ENCODE data around the gene SLC13A2.
"Not testable (repeated sequence)": the region's sequence is repeated elsewhere in the genome, so short reads cannot be mapped to it uniquely, and the experiment has no call there.

Gene SLC13A2, protein sequence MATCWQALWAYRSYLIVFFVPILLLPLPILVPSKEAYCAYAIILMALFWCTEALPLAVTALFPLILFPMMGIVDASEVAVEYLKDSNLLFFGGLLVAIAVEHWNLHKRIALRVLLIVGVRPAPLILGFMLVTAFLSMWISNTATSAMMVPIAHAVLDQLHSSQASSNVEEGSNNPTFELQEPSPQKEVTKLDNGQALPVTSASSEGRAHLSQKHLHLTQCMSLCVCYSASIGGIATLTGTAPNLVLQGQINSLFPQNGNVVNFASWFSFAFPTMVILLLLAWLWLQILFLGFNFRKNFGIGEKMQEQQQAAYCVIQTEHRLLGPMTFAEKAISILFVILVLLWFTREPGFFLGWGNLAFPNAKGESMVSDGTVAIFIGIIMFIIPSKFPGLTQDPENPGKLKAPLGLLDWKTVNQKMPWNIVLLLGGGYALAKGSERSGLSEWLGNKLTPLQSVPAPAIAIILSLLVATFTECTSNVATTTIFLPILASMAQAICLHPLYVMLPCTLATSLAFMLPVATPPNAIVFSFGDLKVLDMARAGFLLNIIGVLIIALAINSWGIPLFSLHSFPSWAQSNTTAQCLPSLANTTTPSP

DNA sequence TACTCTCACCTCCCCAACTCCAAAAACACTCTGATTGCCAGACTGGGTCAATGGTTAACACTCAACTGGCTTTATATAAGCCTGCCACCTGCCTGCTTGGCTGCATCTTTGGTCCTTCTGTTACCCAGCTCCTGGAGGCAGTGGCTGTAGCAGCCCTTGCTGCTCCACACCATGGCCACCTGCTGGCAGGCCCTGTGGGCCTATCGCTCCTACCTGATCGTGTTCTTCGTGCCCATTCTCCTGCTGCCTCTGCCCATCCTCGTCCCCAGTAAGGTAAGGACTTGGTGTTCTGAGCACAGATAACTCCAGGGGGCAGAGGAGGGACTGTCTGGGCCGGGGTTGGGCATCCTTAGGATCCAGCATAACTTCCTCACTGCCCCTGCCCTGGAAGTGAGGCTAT is at the start of gene SLC13A2:
Gene SLC13A2 (plus strand): TSS at position 103 of the 400 bp plus-strand sequence. CDS start 69 bp downstream, at position 172.
- no peak for DNase-seq

DNA sequence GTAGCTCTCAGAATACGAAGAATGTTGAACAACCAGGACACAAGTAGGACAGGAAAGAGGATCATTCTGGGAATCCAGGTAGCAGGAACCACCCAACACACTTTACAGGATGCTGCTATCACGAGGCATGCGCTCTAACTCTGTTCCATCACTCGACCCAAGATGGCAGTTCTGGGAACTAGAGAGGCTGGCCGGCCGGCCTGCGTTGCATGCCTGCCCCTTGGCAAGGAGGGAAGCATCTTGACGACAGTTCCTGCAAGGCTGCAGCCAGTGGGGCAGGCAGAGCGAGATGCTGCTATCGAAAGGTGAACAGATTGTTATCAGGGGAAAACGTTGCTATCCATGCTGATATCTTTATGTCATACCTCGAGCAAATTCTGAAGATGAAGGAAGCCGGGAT is 48.2 kb upstream of the SLC13A2 start:
- no peak for DNase-seq

DNA sequence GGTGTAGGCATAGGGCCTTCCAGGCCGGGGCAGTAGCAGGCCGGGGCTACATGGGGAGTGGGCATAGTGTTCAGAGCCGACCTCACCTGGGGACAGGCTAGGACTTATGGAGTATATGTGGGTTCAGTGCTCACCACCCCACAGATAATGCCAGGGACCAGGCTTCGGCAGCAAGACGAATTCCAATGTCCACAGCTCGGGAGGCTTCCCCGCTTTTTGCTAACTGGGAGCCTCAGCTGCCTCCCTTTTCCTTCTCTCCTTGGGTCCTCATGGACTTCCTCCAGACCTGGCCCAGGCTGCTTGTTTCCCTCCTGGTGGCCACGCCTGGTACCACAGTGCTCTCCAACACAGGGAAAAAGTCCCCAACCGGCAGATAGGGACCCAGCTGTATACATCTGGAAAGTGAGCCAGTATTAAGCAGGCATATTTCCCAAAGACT is 47.3 kb upstream of the SLC13A2 start:
- DNase-seq: no peak

DNA sequence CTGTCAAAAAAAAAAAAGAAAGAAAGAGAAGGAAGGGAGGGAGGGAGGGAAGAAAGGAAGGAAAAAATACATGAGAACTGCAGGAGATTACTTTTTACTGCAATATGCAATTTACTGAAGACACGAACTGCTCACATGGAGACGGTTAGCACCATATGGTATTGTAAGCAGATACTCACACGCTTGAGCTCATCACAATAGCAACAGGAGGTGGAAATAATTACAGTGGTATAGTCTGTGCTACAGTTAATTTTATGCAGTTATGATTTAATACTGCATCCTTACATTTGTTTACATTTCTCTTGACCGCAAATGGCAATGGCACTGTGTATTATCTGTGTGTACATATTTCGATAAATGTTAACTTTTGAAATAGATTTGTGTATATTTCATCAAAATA is 46.1 kb upstream of the SLC13A2 start:
- DNase-seq: no peak

DNA sequence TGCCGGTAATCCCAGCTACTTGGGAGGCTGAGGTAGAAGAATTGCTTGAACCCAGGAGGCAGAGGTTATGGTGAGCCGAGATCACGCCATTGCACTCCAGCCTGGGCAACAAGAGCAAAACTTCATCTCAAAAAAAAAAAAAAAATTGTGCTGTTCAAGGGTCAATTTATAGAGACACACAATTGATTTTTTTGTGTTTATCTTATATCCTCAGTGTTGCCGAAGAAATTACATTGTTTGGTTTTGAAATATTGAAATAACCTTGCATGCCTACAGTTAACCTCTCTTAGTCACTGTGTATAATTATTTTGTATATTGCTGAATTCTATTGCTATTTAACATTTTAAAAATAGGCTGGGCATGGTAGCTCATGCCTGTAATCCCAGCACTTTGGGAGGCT is 45.5 kb upstream of the SLC13A2 start:
- DNase-seq: not testable (repeated sequence)

DNA sequence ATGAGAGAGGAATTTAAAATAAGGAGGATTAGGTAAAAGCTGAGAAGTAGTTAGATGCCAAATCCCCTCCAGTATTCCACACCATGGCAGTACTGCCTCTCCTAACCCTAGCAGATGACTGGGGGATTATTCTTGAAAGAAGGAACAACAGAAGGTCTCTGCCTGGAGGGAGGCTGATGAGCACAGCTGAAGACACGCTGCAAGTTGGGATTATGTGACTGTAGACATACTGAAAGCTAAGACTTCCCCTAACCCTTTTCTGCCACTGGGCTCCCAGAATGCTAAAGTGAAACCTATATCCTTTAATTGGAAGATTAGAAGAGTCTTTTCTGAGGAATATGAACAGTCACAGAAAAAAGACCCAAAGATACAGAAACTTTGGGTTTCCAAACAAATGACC is 39.7 kb upstream of the SLC13A2 start:
- DNase-seq: no peak

DNA sequence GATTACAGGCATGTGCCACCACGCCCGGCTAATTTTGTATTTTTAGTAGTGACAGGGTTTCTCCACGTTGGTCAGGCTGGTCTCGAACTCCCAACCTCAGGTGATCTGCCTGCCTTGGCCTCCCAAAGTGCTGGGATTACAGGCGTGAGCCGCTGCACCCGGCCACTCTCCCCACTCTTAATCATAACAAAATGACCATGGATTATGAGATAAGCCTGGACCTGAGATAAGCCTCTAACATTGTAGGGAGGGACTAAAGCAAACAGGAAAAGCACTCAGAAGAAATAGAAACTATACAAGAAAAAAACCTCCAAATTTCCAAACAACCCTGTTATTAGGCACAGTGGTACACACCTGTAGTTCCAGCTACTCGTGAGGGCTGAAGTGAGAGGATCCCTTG is 39.1 kb upstream of the SLC13A2 start:
- DNase-seq: not testable (repeated sequence)

DNA sequence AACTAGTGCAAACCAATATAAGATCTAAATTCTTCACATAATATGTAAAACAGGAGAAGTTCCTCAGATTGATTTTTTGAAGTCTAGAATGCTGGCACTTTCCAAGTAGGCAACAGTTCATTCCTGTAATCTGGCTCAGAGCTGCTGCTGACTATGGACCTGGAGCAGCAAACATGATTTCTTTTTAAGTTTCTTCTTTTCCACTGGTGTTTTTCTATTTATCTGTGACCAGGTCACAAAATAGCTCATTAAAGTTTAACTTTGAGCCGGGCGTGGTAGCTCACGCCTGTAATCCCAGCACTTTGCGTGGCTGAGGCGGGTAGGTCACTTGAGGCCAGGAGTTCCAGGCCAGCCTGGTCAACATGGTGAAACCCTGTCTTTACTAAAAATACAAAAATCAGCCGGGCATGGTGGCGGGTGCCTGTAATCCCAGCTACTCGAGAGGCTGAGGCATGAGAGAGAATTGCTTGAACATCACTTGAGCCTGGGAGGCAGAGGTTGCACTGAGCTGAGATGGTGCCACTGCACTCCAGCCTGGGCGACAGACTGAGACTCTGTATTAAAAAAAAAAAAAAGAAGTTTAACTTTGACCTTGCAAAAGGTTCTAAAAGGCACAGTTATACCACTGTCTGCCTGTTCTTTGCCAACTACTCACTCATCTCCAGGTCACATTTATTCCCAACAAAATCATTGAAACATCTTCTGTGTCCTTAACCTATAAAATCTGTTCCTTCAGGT is 29.4 kb upstream of the SLC13A2 start:
- DNase-seq: no peak

DNA sequence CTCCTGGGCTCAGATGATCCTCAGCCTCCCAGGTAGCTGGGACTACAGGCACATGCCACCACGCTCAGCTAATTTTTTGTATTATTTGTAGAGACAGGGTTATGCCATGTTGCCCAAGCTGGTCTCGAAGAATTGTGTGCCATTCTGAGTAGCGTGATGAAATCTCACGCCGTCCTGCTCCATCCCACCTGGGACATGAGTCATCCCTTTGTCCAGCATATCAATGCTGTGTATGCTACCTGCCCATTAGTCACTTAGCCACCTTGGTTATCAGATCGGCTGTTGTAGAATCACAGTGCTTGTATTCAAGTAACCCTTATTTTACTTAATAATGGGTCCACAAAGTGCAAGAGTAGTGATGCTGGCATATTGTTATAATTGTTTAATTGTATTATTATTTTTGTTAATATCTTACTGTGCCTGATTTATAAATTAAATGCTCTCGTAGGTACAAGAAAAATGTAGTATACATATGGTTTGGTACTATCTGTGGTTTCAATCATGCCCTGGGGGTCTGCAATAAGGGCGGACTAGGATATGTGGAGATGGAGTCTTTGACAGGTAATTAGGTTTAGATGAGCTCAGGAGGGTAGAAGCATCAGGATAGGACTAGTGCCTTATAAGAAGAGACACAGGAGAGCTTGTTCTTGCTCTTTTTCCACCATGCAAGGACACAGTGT is 26.6 kb upstream of the SLC13A2 start:
- DNase-seq: no peak

DNA sequence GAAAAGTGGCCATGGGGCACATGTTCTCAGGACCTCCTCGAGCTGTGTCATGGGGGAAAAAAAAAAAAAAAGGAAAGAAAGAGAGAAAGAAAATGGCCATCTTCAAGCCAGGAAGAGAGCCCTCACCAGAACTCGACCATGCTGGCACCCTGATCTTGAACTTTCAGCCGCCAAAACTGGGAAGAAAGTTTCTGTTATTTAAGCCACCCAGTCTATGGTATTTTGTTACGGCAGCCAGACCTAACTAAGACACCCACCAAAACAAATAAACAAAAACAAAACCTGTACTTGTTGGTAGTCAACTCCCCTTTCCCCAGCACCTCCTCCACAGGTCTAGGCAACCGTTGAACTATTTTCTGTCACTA is 26.1 kb upstream of the SLC13A2 start:
- no peak for DNase-seq

DNA sequence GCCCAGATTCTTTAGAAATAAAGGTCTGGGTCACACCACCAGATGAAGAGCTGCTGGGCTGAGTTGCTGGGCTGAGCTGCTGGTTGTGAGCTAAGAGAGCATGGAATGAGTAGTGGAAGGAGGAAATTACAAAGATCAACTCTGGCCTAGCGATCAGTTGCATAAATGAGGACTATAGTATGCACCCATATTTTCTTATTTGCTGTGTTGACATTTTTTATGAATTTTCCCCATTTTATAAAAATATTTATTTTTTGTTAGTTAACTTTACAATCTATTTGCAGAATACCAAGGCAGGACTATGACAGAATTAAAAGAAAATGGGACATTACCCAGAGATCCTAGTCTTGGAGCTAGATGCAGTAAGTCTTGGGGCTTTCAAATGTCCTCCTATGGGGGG is 23.6 kb upstream of the SLC13A2 start:
- no peak for DNase-seq

DNA sequence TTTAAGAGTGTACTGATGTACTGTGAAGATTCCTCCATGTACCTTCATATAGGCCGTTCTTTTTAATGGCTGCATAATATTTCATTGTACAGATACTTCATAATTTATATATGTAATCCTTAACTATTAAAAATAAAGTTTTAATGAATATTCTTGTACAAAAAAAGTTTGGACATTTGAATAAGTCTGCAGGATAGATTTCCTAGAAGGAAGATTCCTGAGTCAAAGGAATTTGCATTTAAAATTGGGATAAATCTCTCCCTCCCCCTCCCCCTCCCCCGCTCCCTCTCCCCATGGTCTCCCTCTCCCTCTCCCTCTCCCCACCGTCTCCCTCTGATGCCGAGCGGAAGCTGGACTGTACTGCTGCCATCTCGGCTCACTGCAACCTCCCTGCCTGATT is 15.6 kb upstream of the SLC13A2 start:
- DNase-seq: no peak

DNA sequence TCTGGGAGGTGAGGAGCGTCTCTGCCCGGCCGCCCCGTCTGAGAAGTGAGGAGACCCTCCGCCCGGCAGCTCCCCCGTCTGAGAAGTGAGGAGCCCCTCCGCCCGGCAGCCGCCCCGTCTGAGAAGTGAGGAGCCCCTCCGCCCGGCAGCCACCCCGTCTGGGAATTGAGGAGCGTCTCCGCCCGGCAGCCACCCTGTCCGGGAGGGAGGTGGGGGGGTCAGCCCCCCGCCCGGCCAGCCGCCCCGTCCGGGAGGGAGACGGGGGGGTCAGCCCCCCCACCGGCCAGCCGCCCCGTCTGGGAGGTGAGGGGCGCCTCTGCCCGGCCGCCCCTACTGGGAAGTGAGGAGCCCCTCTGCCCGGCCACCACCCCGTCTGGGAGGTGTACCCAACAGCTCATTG is 14.6 kb upstream of the SLC13A2 start:
- not testable (repeated sequence) for DNase-seq

DNA sequence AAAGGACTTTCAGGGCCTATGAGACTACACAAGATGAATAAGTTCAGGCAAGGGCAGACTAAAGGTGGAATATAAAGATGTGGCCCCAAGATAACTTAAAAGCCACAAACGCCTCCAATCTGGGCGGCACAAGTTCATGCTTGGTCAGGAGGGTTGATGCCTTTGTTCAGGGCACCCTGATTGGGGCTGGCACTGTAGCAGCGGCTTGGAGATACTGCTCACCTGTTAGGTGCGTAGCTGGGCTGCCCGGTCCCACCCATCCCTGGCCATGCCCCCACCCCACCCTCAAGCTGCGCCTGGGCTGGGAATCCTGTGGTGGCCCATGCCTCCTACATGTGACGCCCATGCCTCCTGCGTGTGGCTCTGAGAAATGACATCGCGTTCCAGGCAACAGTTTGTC is 12.5 kb upstream of the SLC13A2 start:
- DNase-seq: no peak

DNA sequence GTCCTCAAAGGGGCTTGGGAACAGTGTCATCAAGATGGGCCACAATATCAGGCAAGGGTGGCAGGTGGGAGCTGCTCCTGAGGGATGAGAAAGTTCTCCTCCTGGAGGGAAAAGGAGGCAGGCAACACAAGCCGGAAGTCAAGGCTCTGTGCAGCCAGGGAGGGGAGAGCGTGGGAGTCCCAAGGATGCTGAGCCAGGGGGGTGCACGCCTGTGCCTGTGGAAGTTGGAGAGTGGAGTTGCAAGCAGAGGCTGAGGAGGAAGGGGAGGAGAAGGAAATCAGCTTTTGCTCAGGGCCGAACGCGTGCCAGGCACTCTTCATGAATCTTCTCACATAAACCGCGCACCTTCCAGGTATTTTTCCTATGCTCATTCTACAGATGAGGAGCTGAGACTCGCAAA is 7.4 kb upstream of the SLC13A2 start:
- no peak for DNase-seq

DNA sequence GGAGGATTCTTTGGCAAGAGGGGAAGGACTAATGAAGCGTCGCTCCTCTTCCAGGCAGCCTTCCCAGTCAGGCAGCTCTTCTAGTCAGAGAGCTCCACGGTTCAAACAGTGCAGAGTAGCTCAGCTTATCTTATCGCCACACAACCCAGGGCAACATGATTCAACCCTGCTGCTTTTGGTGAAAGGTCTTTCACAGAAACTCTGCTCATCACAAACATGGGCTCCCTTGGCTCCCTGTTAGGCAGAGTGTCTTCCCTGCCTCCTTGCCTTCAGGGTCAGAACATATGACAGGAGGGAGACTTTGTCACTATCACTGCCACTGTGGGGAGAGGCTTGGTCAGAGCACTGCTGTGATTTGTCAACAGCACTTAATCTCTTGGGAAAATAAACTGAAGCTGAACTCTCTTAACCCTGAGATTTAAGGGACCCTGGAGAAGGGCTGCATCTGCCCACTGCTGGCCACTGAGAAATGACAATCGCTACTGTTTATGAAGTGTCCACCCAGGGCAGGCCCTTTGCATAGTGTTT is 6.9 kb upstream of the SLC13A2 start:
- no peak for DNase-seq

DNA sequence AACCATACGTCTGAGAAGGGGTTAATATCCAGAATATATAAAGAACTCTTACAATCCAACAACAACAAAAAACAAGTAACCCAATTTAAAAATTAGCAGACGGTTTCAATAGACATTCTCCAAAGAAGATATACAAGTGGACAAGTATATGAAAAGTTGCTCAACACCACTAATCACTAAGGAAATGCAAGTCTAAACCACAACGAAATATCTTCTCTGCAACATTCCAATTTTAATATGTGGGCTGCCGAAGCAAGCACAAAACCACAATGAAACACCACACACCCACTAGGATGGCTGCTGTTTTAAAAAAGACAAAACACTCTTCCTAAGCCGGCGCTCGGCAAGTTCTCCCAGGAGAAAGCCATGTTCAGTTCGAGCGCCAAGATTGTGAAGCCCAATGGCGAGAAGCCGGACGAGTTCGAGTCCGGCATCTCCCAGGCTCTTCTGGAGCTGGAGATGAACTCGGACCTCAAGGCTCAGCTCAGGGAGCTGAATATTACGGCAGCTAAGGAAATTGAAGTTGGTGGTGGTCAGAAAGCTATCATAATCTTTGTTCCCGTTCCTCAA is 5.9 kb upstream of the SLC13A2 start:
- DNase-seq: no peak

DNA sequence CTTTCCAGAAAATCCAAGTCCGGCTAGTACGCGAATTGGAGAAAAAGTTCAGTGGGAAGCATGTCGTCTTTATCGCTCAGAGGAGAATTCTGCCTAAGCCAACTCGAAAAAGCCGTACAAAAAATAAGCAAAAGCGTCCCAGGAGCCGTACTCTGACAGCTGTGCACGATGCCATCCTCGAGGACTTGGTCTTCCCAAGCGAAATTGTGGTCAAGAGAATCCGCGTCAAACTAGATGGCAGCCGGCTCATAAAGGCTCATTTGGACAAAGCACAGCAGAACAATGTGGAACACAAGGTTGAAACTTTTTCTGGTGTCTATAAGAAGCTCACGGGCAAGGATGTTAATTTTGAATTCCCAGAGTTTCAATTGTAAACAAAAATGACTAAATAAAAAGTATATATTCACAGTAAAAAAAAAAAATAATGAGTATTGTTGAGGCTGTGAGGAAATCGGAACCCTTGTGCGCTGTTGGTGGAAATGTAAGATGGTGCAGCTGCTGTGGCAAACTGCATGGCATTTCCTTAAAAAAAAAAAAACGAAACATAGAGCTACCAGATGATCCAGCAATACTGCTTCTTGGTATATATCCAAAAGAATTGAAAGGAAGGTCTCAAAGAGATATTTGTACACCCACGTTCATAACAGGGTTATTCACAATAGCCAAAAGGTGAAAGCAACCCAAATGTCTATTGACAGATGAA is 5.3 kb upstream of the SLC13A2 start:
- DNase-seq: not testable (repeated sequence)

DNA sequence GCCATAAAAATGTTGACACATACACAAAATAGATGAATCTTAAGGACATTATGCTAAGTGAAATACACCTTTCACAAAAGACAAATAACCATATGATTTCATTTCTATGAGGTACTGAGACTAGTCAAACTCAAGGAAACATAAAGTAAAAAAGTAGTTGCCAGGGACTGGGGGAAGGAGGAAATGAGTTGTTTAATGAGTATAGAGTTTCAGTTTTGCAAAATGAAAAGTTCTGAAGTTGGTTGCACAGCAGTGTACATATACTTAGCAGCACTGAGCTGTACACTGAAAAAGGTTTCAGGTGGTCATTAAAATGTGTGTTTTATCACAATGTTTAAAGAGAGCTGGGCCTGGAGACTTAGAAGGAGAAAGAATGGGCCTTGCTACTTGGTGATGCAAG is 4.7 kb upstream of the SLC13A2 start:
- DNase-seq: no peak

DNA sequence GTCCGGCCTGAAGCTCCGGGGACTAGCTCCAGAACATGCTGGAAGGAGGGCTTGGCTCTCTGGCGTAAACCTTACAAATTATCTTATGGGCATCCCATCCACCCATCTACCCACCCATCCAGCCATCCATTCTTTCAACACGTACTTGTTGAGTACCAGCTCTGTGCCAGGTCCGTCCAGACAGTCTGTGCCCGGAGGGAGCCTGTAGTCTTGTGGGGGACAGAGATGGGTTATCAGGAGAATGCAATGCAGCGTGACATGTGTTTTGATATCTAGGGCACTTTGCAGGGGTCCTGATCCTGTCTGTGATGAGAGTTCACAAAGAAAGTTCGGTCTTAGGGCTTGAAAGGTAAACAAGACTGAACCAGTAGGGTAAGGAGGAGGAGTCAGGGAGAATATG is 4.1 kb upstream of the SLC13A2 start:
- no peak for DNase-seq

DNA sequence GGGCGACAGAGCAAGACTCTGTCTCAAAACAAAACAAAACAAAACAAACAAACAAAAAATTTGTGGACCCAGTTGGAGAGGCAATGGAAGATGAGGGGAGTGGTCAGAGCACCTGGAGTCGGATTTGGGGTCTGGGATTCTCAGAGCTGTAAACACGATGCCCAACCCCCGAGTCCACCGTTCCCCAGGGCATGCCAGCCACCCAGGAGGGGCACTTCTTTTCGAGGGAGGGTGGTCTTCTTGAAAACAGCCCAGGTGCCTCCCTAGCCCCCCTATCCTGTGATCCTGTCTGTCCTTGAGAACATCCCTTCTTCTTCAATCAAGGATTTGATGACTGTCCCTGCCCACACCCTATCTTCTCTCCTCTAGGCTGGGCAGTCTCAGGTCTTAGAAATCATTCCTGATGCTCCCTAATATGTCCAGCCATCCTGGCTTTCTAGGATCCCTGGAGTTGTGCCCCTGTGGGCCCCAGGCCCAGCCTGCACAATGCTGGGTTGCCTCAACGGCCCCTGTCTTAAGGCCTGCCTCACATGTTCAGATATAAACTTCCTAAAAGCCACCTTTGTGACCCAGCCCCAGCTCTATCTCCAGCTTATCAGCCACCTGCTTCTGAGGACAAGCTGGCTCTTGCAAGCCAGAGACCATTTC is 3.1 kb upstream of the SLC13A2 start:
- DNase-seq: no peak

DNA sequence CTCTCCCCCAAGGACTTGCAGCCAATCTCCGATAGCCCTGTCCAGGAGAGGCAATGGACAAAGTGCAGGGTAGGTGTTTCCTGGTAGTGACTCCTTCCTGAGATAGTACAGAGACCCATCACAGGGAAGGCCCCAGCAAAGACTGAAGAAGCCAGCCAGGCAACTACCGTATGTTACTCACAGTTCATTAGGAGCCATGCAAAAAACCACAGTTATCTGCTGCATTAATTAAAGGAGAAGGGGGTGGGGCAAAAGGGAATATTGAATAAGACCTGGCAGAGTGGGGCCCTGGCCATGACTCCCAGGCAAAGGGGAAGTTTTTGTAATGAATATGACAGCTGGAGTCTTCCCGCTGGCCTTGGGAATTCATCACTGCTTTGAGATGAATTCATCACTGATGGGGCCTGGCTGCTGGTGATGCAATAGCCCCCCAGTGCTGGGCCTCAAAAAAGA is 2.5 kb upstream of the SLC13A2 start:
- no peak for DNase-seq
